Measurements from ENCODE around the gene CISD3.

CISD3 gene

GRCh38 chr17:38729886-38730525 lies at the start of gene CISD3:
Gene CISD3 (plus strand): TSS chr17:38730341. CDS start chr17:38730359, 18 bp downstream.
- DNase-seq (ENCODE audit: low read depth in 3 of 3): peak; percentile 63 to 89 (median 72)

GRCh38 chr17:38681096-38681495 lies 49.0 kb upstream of the CISD3 start:
- no peak for DNase-seq (ENCODE audit: low read depth in 3 of 3)

- no peak for DNase-seq (ENCODE audit: low read depth in 3 of 3)
These were observed 44.6 kb upstream of the CISD3 start for GRCh38 chr17:38685491-38685890.

GRCh38 chr17:38687286-38687685 lies 42.9 kb upstream of the CISD3 start:
- DNase-seq (ENCODE audit: low read depth in 3 of 3): no peak

GRCh38 chr17:38690386-38690785 lies 39.8 kb upstream of the CISD3 start:
- no peak for DNase-seq (ENCODE audit: low read depth in 3 of 3)

GRCh38 chr17:38691154-38691553 lies 39.0 kb upstream of the CISD3 start:
- DNase-seq (ENCODE audit: low read depth in 3 of 3): no peak

GRCh38 chr17:38693700-38694329 lies 36.3 kb upstream of the CISD3 start:
- DNase-seq (ENCODE audit: low read depth in 3 of 3): no peak

- no peak for DNase-seq (ENCODE audit: low read depth in 3 of 3)
These were observed 32.9 kb upstream of the CISD3 start for GRCh38 chr17:38697061-38697820.

GRCh38 chr17:38698760-38699159 lies 31.4 kb upstream of the CISD3 start:
- no peak for DNase-seq (ENCODE audit: low read depth in 3 of 3)

GRCh38 chr17:38701504-38702165 lies 28.5 kb upstream of the CISD3 start:
- peak; percentile 70 to 89 (median 75) for DNase-seq (ENCODE audit: low read depth in 3 of 3)

- peak; percentile 62 to 71 (median 70) for DNase-seq (ENCODE audit: low read depth in 3 of 3)
These were observed 27.8 kb upstream of the CISD3 start for GRCh38 chr17:38702166-38702915.

GRCh38 chr17:38702916-38703741 lies 27.0 kb upstream of the CISD3 start:
- no peak for DNase-seq (ENCODE audit: low read depth in 3 of 3)

GRCh38 chr17:38703742-38704605 lies 26.2 kb upstream of the CISD3 start:
- peak; percentile 68 to 84 (median 84) for DNase-seq (ENCODE audit: low read depth in 3 of 3)

GRCh38 chr17:38704606-38705522 lies 25.3 kb upstream of the CISD3 start, which contains the start of gene MLLT6:
Gene MLLT6 (plus strand): TSS chr17:38705273. CDS start chr17:38705633, 360 bp downstream.
- peak in 2 of 3 donors; percentile 53 to 63 for DNase-seq (ENCODE audit: low read depth in 3 of 3)

- DNase-seq (ENCODE audit: low read depth in 3 of 3): no peak
These were observed 24.7 kb upstream of the CISD3 start for GRCh38 chr17:38705523-38705802.

- DNase-seq (ENCODE audit: low read depth in 3 of 3): no peak
These were observed 24.2 kb upstream of the CISD3 start for GRCh38 chr17:38705803-38706504.

GRCh38 chr17:38706505-38707216 lies 23.5 kb upstream of the CISD3 start:
- DNase-seq (ENCODE audit: low read depth in 3 of 3): no peak

All from stimulated activated CD4-positive, alpha-beta T cell treated with anti-CD3 and anti-CD28 coated beads, TNF-alpha, amount 100 ng/mL, for 48 hours (primary cell).